HG02759 (cell line): ENCODE measurements around the gene GLCCI1.
"Not testable (repeated sequence)": the region's sequence is repeated elsewhere in the genome, so short reads cannot be mapped to it uniquely, and the experiment has no call there.

Source experiments
- ATAC-seq: cut with Tn5 transposase; IDR thresholded peaks from one replicate; pipeline ENCODE4 v1.9.1; 2021; ENCODE audit warnings: mild to moderate bottlenecking, moderate library complexity; ENCODE audit not compliant: unreplicated experiment

GLCCI1 gene

DNA sequence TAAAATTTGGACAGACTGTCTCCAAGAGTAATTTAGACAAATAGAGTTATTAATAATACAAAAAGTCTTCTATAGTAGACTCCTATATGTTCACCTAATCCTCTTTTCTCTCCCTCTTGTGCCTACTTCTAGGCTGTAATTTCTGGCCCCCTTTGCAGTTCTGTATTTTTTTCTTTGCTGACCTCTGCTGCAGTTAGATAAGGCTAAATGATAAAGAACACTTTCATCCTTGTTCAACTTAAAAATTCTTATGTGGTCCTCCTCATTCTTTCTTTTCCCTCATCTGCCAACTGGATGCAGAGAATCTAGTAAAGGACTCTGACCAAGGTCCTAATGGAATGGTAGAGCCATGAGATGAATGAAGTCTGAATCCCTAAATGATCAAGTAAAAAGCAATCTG is 20.1 kb downstream of the GLCCI1 start:
- ATAC-seq, result no peak

GRCh38 chr7:7989133-7989532 is 20.5 kb downstream of the GLCCI1 start:
- no peak for ATAC-seq

- no peak for ATAC-seq
Measured at GRCh38 chr7:7989616-7990440, 21.2 kb downstream of the GLCCI1 start.

DNA sequence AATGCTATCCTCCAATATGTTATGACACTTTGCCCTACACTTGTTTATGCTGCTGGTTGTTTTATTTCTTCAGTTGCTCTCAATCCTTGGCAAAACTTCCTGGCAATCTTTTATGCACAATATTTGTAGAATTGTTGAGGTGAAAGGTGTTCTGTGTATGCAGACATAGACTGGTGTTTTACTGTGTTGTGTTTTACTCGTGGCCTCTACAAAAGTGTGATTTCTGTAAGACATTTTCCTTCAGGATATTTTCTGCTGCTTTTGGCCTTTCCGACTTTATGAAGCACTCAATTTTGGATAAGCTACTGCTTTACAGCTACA is 21.8 kb downstream of the GLCCI1 start:
- no peak for ATAC-seq

DNA sequence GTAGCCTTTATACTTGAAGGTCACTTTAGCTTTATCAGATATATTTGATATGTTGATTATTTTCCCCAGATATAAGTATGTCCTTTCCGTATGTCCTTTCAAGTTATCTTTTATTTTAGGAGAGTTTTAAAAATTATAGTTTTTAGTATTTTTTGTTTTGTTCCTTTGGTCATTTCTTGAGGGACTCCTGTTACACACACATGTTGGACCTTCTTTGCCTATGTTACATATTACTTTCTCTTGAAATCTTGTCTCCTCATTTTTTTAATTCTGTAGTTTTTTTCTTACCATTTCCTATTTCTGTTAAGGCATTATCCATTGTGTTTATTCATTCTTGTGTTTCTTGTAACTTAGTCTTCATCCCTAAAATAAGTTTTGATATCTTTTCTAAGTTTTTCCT is 23.9 kb downstream of the GLCCI1 start:
- no peak for ATAC-seq

GRCh38 chr7:7995348-7995747 is 26.8 kb downstream of the GLCCI1 start:
- ATAC-seq, result not testable (repeated sequence)

DNA sequence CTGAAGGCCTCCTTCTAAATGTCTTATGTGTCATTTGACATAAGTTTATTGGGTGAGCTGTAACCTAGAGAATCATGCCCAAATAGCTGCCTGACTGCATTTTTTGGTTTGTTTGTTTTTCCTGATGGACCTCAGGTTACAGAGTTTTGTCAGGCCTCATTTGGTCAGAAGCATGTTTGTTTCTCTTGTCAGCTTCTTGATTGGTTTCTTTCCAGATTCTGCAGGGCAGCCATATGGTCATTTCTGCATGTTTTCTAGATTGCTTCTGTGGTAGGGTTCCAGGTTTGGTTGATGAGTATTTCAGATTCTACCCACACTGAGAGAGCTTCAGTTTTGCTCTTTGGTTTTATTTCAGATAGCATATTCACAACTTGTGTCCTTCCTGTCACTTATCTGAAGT is 28.0 kb downstream of the GLCCI1 start:
- no peak for ATAC-seq

DNA sequence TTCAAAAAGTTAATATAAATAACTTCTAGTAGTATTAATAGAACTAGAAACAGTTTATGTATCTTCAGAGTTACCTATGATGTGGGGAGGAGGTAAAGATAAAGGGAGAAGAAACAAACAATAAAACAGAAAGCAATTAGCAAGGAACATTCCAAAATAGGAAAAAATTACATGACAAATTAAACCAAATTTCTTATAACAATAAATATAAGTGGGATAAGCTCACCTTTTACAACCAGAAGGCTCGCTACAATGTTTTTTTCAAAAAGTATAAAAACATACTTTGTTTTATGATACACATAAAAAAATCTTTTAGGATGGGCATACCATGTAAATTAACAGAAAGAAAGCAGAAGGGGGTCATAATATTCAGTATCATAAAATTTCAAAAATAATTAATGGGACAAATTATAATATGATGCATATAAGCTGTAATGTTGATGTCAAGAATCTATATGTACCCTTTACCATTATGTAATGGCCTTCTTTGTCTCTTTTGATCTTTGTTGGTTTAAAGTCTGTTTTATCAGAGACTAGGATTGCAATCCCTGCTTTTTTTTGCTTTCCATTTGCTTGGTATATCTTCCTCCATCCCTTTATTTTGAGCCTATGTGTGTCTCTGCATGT is 31.8 kb downstream of the GLCCI1 start:
- ATAC-seq, result no peak

GRCh38 chr7:8003077-8003476 is 34.5 kb downstream of the GLCCI1 start:
- no peak for ATAC-seq

GRCh38 chr7:8005279-8005678 is 36.7 kb downstream of the GLCCI1 start:
- ATAC-seq, result no peak

GRCh38 chr7:8014399-8014798 is 45.8 kb downstream of the GLCCI1 start:
- ATAC-seq, result no peak

GRCh38 chr7:8015100-8015745 is 46.6 kb downstream of the GLCCI1 start:
- ATAC-seq, result no peak

GRCh38 chr7:8015746-8016120 is 47.1 kb downstream of the GLCCI1 start:
- no peak for ATAC-seq

- ATAC-seq, result no peak
Measured at GRCh38 chr7:8017423-8017822, 48.8 kb downstream of the GLCCI1 start.

DNA sequence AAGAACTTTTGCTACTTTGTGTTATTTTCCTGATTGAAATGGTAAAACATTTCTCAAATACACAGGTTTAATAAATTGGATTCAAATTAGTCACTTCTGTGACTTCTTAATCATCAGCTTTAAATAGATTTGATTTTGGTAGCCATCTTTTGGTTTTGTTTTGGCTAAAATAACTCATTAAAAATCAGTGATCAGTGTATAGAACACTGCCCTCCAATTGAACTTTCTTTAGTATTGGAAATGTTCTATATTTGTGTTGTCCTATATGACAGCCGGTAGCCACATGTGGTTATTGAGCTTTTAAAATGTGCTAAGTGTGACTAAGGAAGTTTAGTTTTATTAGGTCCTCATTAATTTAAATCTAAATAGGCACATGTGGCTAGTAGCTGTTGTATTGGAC is 50.4 kb downstream of the GLCCI1 start:
- no peak for ATAC-seq

GRCh38 chr7:8022628-8023027 is 54.0 kb downstream of the GLCCI1 start:
- no peak for ATAC-seq

DNA sequence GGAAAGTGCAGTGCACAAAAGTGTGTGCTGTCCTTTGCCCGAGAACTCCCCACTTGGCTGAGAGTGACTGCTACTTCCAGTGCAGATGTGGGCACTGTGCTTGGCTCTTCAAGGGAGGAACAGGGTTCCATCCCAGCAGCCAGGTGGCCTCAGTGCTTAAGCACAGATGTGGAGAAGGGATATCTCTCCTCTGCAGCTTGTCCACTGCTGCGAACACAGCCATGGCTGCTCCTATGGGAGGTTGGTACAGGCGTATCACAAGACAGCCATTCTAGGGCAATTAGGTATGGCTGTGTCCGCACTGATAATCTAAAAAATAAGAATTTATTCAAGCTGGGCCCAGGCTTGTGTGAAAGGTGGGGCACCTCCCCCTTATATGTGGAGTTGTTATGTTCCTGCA is 66.6 kb downstream of the GLCCI1 start:
- ATAC-seq, result peak; percentile 19

GRCh38 chr7:8035647-8036518 is 67.3 kb downstream of the GLCCI1 start:
- peak; percentile 52 for ATAC-seq

GRCh38 chr7:8037151-8037550 is 68.6 kb downstream of the GLCCI1 start:
- no peak for ATAC-seq

DNA sequence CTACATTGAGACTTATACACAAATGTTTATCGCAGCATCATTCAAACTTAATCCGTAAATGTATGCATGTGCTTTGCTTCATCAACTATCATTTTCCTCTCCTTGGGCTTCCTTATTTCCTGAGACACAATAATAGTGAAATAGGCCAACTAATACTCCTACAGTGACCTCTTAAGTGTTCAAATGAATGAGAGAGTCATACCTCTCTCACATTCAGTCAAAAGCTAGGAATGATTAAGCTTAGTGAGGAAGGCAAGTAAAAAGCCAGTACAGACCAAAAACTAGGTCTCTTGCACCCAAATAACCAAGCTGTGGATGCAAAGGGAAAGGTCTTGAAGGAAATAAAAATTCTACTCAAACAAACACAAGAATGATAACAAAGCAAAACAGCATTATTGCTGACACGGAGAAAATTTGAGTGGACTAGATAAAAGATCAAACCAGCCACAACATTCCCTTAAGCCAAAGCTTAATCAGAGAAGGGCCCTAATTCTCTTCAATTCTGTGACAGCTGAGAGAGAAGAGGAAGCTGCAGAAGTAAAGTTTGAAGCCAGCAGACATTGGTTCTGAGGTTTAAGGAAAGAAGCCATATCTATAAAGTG is 72.3 kb downstream of the GLCCI1 start:
- ATAC-seq, result no peak
